ENCODE measurements around the gene PALM.

DNA sequence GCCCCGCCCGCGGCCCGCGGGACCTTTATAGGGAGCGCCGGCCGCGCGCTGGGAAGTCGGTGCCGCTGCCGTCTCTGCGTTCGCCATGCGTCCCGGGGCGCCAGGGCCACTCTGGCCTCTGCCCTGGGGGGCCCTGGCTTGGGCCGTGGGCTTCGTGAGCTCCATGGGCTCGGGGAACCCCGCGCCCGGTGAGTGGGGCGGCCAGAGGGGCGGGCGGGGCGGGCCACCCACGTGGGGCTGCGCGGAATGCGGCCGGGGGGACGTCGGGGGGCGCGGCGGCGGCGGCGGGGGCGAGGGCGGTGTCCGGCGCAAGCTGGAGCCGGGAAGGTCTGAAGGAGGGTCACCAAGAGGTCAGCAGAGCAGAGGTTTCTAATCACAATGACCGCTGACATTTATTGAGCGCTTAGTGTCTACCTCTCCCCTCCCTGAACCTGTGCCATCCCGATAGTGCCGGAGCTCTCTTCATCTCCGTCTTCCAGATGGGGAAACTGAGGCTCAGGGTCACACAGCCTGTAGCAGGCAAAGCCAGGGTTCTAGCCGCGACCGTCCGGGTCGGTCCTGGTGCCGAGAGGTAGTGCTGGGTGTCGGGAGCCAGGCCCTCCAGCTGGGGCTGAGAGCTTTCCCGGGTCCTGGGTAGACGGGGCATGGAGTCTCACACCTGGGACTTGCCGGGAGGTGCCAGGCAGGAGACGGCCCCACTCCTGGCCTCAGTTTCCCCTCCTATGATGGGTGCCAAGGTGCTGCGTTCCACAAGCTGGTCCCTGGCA lies 32.2 kb upstream of the PALM start, which contains the start of gene FSTL3:
- no peak for TF ChIP-seq ZNF565 (CRISPR knock-in tag; conservative IDR thresholded peaks at IDR 0.05; ENCODE audit: low read depth)
- TF ChIP-seq ESRRG (CRISPR knock-in tag; IDR thresholded peaks at IDR 0.05) = no peak
- TF ChIP-seq BACH2 (CRISPR knock-in tag; IDR thresholded peaks at IDR 0.05; ENCODE audit: borderline replicate concordance) = no peak
- TF ChIP-seq, protein P1, sequence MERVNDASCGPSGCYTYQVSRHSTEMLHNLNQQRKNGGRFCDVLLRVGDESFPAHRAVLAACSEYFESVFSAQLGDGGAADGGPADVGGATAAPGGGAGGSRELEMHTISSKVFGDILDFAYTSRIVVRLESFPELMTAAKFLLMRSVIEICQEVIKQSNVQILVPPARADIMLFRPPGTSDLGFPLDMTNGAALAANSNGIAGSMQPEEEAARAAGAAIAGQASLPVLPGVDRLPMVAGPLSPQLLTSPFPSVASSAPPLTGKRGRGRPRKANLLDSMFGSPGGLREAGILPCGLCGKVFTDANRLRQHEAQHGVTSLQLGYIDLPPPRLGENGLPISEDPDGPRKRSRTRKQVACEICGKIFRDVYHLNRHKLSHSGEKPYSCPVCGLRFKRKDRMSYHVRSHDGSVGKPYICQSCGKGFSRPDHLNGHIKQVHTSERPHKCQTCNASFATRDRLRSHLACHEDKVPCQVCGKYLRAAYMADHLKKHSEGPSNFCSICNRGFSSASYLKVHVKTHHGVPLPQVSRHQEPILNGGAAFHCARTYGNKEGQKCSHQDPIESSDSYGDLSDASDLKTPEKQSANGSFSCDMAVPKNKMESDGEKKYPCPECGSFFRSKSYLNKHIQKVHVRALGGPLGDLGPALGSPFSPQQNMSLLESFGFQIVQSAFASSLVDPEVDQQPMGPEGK (CRISPR knock-in tag; IDR thresholded peaks at IDR 0.05; ENCODE audit: borderline replicate concordance) = no peak
- TF ChIP-seq, protein P2, sequence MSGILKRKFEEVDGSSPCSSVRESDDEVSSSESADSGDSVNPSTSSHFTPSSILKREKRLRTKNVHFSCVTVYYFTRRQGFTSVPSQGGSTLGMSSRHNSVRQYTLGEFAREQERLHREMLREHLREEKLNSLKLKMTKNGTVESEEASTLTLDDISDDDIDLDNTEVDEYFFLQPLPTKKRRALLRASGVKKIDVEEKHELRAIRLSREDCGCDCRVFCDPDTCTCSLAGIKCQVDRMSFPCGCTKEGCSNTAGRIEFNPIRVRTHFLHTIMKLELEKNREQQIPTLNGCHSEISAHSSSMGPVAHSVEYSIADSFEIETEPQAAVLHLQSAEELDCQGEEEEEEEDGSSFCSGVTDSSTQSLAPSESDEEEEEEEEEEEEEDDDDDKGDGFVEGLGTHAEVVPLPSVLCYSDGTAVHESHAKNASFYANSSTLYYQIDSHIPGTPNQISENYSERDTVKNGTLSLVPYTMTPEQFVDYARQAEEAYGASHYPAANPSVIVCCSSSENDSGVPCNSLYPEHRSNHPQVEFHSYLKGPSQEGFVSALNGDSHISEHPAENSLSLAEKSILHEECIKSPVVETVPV (CRISPR knock-in tag; IDR thresholded peaks at IDR 0.05) = no peak
- no peak for TF ChIP-seq ZFP30 (CRISPR knock-in tag; IDR thresholded peaks at IDR 0.05)
- TF ChIP-seq ZFP3 (CRISPR knock-in tag; IDR thresholded peaks at IDR 0.05) = no peak
- no peak for TF ChIP-seq ZNF8 (CRISPR knock-in tag; IDR thresholded peaks at IDR 0.05)
- no peak for TF ChIP-seq ARNTL (CRISPR knock-in tag; IDR thresholded peaks at IDR 0.05; ENCODE audit: borderline replicate concordance, low read depth)

Measured in SK-N-SH treated with all-trans-retinoic acid at 6 μM for 48 hours (cell line).